ENCODE results near the gene KPNA5.
"Not testable (repeated sequence)": the region's sequence is repeated elsewhere in the genome, so short reads cannot be mapped to it uniquely, and the experiment has no call there.

The KPNA5 gene

DNA sequence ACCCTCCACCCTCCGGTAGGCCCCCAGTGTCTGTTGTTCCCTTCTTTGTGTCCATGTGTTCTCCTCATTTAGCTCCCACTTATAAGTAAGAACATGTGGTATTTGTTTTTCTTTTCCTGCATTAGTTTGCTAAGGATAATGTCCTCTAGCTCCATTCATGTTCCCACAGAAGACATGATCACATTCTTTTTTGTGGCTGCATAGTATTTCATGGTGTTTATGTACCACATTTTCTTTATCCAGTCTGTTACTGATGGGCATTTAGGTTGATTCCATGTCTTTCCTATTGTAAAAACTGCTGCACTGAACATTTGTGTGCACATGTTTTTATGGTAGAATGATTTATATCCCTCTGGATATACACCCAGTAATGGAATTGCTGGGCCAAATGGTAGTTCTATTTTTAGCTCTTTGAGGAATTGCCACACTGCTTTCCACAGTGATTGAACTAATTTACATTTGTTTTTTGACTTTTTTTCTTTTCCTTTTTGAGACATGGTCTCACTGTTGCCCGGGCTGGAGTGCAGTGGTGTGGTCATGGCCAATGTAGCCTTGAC is 4.5 kb downstream of the KPNA5 start:
- Mint-ChIP-seq H3K36me3 (peaks cover 41% of the 10 kb centered on the region), H3K27me3 (no peaks in the 10 kb centered on the region), H3K4me1 (peaks cover 60% of the 10 kb centered on the region), H3K4me3 (no peak overlapping the region), H3K9me3 (no peaks in the 10 kb centered on the region), H3K27ac (peak overlapping the region; percentile 2)
- no peak for ATAC-seq

DNA sequence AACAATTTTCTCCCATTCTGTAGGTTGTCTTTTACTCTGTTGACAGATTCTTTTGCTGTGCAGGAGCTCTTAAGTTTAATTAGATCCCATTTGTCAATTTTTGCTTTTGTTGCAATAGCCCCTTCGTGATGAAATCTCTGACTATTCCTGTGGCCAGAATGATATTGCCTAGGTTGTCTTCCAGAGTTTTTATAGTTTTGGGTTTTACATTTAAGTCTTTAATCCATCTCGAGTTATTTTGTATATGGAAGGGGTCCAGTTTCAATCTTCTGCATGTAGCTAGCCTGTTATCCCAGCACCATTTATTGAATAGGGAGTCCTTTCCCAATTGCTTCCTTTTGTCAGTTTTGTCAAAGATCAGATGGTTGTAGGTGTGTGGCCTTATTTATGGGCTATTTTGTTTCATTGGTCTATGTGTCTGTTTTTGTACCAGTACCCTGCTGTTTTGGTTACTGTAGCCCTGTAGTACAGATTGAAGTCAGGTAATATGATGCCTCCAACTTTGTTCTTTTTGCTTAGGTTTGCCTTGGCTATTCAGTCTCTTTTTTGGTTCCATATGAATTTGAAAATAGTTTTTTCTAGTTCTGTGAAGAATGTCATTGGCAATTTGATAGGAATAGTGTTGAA is 5.6 kb downstream of the KPNA5 start:
- ATAC-seq, H3K4me3 Mint-ChIP-seq, H3K27me3 Mint-ChIP-seq, H3K9me3 Mint-ChIP-seq: not testable (repeated sequence)
- peak overlapping the region; percentile 2 for H3K27ac Mint-ChIP-seq
- H3K36me3 Mint-ChIP-seq: peaks cover 46% of the 10 kb centered on the region
- H3K4me1 Mint-ChIP-seq: peaks cover 58% of the 10 kb centered on the region

DNA sequence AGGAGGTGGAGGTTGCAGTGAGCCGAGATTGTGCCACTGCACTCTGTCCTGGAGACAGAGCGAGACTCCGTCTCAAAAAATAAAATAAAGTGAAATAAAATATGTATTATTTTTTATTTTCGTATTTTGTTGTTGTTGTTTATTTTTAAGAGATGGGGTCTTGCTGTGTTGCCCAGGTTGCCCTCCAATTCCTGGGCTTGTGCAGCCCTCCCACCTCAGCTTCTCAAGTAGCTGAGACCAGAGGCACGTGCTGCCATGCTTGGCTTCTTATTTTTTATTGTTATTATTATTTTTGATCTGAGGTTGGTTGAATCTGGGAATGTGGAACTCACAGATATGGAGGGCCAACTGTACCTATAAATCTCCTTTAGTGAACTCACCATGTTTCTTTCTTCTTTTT is 10.1 kb downstream of the KPNA5 start:
- peaks cover 47% of the 10 kb centered on the region for H3K4me1 Mint-ChIP-seq
- ATAC-seq: no peak
- H3K4me3 Mint-ChIP-seq: no peak overlapping the region
- no peak overlapping the region for H3K27ac Mint-ChIP-seq
- no peaks in the 10 kb centered on the region for H3K27me3 Mint-ChIP-seq
- peaks cover 35% of the 10 kb centered on the region for H3K36me3 Mint-ChIP-seq
- H3K9me3 Mint-ChIP-seq: no peaks in the 10 kb centered on the region

DNA sequence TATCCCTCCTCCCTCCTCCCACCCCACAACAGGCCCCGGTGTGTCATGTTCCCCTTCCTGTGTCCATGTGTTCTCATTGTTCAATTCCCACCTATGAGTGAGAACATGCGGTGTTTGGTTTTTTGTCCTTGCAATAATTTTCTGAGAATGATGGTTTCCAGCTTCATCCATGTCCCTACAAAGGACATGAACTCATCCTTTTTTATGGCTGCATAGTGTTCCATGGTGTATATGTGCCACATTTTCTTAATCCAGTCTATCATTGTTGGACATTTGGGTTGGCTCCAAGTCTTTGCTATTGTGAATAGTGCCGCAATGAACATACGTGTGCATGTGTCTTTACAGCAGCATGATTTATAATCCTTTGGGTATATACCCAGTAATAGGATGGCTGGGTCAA is 11.9 kb downstream of the KPNA5 start:
- not testable (repeated sequence) for H3K27me3 Mint-ChIP-seq, ATAC-seq, H3K9me3 Mint-ChIP-seq, H3K4me3 Mint-ChIP-seq, H3K27ac Mint-ChIP-seq
- Mint-ChIP-seq H3K36me3 (peaks cover 33% of the 10 kb centered on the region), H3K4me1 (peaks cover 43% of the 10 kb centered on the region)

DNA sequence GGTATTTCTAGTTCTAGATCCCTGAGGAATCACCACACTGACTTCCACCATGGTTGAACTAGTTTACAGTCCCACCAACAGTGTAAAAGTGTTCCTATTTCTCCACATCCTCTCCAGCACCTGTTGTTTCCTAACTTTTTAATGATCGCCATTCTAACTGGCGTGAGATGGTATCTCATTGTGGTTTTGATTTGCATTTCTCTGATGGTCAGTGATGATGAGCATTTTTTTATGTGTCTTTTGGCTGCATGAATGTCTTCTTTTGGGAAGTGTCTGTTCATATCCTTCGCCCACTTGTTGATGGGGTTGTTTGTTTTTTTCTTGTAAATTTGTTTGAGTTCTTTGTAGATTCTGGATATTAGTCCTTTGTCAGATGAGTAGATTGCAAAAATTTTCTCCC is 12.3 kb downstream of the KPNA5 start:
- not testable (repeated sequence) for H3K27me3 Mint-ChIP-seq, H3K27ac Mint-ChIP-seq, H3K4me3 Mint-ChIP-seq, H3K9me3 Mint-ChIP-seq, ATAC-seq
- peaks cover 40% of the 10 kb centered on the region for H3K4me1 Mint-ChIP-seq
- H3K36me3 Mint-ChIP-seq: peaks cover 34% of the 10 kb centered on the region

DNA sequence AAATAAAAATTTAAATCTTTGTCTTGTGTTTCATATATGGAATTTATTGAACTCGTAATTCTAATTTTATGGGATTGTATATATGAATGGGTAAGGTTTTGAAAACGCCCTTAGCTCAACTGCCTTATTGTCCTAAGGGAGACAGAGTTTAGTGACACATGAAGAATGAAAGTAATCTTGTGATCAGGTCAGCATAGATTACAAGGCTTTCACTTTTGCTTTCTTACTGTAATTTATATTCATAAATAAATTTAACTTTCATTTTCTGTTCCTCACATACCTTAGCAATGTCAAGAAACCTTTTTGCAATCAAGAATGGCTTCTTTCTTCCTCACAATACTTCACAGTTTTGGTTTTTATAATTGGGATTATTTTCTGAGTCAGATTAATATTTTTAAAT is 14.4 kb downstream of the KPNA5 start:
- peak; percentile 70 for ATAC-seq
- Mint-ChIP-seq H3K27ac (no peak overlapping the region), H3K36me3 (peaks cover 31% of the 10 kb centered on the region), H3K27me3 (no peaks in the 10 kb centered on the region), H3K4me1 (peaks cover 24% of the 10 kb centered on the region), H3K4me3 (no peak overlapping the region), H3K9me3 (no peaks in the 10 kb centered on the region)

DNA sequence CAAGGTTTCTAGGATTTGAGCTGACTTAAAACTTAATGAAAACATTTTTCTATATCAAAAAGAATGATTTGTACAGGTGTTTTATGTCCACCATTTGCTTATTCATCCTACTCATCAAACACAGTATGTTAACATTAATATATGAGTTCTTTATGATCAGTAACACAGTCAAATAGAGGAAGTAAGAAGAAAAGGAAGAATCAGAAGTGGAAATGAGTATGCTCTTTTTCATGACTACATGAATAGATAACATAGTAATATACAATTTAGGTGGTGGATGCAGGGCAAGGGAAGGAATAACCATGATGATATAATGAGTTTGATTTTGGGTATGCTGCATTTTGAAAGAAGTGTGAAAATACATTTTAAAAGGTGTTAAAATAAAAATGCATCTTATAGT is 16.5 kb downstream of the KPNA5 start:
- peak; percentile 70 for ATAC-seq
- Mint-ChIP-seq H3K27me3 (no peaks in the 10 kb centered on the region), H3K9me3 (no peaks in the 10 kb centered on the region), H3K4me1 (peaks cover 23% of the 10 kb centered on the region), H3K4me3 (no peak overlapping the region), H3K27ac (peak overlapping the region; percentile 1), H3K36me3 (peaks cover 35% of the 10 kb centered on the region)

DNA sequence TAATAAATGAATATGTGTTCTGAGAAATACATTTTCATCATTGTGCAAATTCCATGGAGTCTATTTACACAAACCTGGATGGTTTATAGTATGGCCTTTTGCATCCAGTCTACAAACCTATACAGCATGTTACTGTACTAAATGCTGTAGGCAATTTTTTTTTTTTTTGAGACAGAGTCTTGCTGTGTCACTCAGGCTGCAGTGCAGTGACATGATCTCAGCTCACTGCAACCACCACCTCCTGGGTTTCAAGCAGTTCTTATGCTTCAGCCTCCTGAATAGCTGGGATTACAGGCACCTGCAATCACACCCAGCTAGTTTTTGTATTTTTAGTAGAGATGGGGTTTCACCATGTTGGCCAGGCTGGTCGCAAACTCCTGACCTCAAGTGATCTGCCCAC is 22.9 kb downstream of the KPNA5 start:
- not testable (repeated sequence) for H3K27ac Mint-ChIP-seq, ATAC-seq, H3K4me3 Mint-ChIP-seq, H3K9me3 Mint-ChIP-seq, H3K27me3 Mint-ChIP-seq, H3K4me1 Mint-ChIP-seq
- peaks cover 43% of the 10 kb centered on the region for H3K36me3 Mint-ChIP-seq

DNA sequence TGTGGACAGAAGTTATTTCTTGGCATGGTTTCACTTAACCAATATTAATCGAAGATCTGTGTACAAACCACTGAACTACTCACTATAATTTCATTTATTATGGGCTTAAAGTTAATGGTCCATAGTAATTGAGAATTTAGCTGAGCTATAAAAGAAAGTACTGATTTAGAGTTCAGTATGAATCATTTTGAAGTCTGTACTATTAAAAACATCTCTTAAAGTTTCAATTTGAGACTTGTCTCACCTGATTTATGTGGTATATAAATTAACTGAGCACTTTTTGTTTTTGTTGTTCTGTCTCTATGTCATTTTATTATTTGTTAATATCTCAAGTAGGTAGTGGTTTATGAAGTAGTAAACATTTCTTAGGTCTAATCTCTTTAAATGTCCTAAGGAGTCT is 24.9 kb downstream of the KPNA5 start:
- Mint-ChIP-seq H3K27me3 (no peaks in the 10 kb centered on the region), H3K4me3 (no peak overlapping the region), H3K27ac (no peak overlapping the region), H3K4me1 (no peaks in the 10 kb centered on the region), H3K9me3 (no peaks in the 10 kb centered on the region), H3K36me3 (peaks cover 45% of the 10 kb centered on the region)
- no peak for ATAC-seq

DNA sequence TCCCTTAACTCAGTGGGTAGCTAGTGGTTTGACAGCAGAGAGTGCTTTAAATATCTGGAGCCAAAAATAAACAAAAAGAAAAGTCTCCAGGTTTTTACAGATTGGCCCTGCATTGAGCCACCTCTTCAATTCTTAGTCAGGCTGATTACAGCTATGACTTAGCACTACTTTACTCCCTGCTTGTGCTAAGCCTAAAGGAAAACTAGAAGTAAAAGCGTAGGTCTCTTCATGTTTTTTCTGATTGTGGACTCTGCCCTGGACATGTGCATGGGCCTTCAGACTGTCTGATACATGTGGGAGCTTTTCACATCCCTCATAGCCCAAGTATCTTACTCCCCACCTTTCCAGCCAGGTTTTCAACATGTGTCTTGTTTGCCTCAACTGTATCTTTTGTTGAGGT is 33.3 kb downstream of the KPNA5 start:
- no peak overlapping the region for H3K4me3 Mint-ChIP-seq
- H3K36me3 Mint-ChIP-seq: peaks cover 67% of the 10 kb centered on the region
- H3K27me3 Mint-ChIP-seq: no peaks in the 10 kb centered on the region
- no peaks in the 10 kb centered on the region for H3K9me3 Mint-ChIP-seq
- H3K27ac Mint-ChIP-seq: no peak overlapping the region
- H3K4me1 Mint-ChIP-seq: peaks cover 11% of the 10 kb centered on the region
- ATAC-seq: no peak

DNA sequence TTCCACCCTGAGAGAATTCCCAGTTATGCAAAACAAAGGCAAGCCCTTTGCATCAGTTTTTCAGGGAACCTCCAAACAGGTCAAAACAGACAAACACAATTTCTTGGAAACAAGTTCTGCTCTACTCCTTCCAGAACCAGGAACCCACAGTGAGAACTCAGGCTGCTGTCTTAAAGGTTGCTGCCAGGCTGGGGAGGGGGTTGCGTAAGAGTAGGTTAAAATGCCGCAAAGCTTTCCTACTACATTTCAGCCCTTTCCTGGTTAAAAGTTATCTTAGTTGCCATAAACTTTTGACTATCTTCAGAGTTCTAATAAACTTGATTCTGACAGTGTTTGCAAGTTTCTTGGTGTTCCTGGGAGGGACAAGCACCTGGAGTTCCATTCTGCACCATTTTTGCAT is 33.8 kb downstream of the KPNA5 start:
- H3K27ac Mint-ChIP-seq: no peak overlapping the region

DNA sequence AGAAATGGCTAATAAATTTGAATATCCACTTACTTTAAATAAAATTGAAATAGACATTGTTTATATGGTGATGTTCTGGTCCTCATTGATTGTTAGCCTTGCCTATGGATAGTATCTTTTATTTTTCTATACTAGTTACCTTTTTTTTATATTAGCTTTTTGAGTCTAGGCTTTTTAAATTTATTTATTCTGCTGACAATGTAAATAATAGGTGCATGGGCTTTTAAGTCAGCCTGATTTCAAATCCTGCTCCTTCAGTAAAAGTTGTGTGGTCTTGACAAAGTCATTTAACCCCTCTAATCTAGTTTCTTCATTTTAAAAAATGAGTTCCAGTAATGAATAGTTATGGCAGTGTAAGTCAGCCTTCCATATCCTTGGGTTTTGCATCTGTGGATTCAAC is 45.9 kb downstream of the KPNA5 start:
- H3K4me3 Mint-ChIP-seq: no peak overlapping the region
- H3K9me3 Mint-ChIP-seq: no peaks in the 10 kb centered on the region
- no peak for ATAC-seq
- no peak overlapping the region for H3K27ac Mint-ChIP-seq
- no peaks in the 10 kb centered on the region for H3K4me1 Mint-ChIP-seq
- H3K36me3 Mint-ChIP-seq: peaks cover 66% of the 10 kb centered on the region
- no peaks in the 10 kb centered on the region for H3K27me3 Mint-ChIP-seq

More for the DNA sequence above, 33.8 kb downstream of the KPNA5 start:
- H3K4me3 Mint-ChIP-seq: no peak overlapping the region
- no peak for ATAC-seq
- no peaks in the 10 kb centered on the region for H3K27me3 Mint-ChIP-seq
- H3K9me3 Mint-ChIP-seq: no peaks in the 10 kb centered on the region
- H3K36me3 Mint-ChIP-seq: peaks cover 66% of the 10 kb centered on the region
- peaks cover 11% of the 10 kb centered on the region for H3K4me1 Mint-ChIP-seq

DNA sequence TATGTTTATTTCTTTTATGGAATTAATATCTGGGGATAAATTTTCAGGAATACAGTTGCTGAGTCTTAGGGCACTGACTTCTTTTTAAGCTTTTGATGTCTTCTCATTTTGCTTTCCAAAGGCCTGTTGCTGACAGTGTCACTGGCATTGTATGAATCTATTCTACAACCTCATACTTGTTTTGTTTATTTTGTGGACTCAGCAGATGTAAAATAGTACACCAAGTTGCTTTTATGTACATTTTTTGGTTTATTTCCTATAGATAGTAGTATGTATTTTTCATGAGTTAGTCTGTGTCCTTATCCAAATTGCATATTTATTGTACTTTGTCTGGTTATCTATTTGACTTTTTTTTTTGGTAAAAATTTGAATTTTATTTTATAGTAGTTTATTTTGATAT is 49.5 kb downstream of the KPNA5 start:
- Mint-ChIP-seq H3K4me3 (no peak overlapping the region), H3K9me3 (peaks cover under 1% of the 10 kb centered on the region), H3K27me3 (no peaks in the 10 kb centered on the region), H3K27ac (no peak overlapping the region), H3K4me1 (no peaks in the 10 kb centered on the region), H3K36me3 (peaks cover 50% of the 10 kb centered on the region)
- no peak for ATAC-seq

DNA sequence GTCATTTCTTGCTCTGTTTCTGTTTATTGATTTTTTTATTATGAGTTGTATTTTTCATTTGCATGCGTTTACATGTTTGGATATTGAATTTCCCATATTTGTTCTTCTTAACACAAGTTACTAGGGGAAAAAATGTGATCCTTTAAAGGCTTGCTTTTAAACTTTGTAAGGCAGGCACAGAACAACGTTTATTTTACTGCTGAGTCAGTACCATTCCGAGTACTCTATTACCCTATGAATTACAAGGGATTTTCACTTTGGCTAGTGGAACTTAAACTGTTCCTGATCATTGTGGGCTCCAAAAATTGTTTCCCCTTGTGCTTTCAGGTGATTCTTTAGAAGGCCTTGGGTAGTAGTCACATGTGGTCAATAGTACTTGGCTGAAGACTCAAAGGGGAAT is 56.0 kb downstream of the KPNA5 start:
- Mint-ChIP-seq H3K36me3 (peaks cover 36% of the 10 kb centered on the region), H3K4me1 (no peaks in the 10 kb centered on the region), H3K27me3 (no peaks in the 10 kb centered on the region), H3K27ac (no peak overlapping the region), H3K9me3 (peaks cover 17% of the 10 kb centered on the region), H3K4me3 (no peak overlapping the region)
- no peak for ATAC-seq

DNA sequence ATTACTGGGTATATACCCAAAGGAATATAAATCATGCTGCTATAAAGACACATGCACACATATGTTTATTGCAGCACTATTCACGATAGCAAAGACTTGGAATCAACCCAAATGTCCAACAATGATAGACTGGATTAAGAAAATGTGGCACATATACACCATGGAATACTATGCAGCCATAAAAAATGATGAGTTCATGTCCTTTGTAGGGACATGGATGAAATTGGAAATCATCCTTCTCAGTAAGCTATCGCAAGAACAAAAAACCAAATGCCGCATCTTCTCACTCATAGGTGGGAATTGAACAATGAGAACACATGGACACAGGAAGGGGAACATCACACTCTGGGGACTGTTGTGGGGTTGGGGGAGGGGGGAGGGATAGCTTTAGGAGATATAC is 59.5 kb downstream of the KPNA5 start:
- not testable (repeated sequence) for H3K27me3 Mint-ChIP-seq, ATAC-seq, H3K4me1 Mint-ChIP-seq, H3K4me3 Mint-ChIP-seq, H3K27ac Mint-ChIP-seq
- Mint-ChIP-seq H3K9me3 (peaks cover 27% of the 10 kb centered on the region), H3K36me3 (peaks cover 31% of the 10 kb centered on the region)

DNA sequence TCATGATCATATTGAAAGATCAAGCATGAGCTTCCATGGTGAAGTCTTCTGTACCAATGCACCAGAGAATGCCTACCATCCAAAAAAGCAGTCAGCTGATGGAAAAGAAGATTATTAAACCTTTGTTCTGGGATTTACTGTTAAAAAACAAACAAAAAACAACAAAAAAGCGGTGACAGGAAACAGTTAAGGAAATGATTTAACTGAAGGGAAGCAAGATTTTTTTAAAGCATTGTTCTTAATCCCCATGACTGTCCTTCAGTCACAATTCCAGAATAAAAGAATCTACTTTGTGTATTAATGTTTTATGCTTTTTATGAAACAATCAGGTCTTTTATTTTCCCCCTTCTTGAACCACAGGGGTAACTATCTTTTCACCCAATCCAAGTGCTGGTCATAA is 60.6 kb downstream of the KPNA5 start:
- Mint-ChIP-seq H3K27ac (no peak overlapping the region), H3K9me3 (peaks cover 20% of the 10 kb centered on the region), H3K4me3 (no peak overlapping the region), H3K4me1 (no peaks in the 10 kb centered on the region), H3K36me3 (peaks cover 20% of the 10 kb centered on the region), H3K27me3 (no peaks in the 10 kb centered on the region)
- ATAC-seq: no peak

All from stimulated activated memory B cell treated with anti-CD40 and anti-IgM and Interleukin-4, amounts not matched to agents 10 μg/mL and 1 μg/mL and 100 μg/mL, for 72 hours (primary cell).